ENCODE results near the gene SERPINI2. TPM values are rescaled to one million over a fixed set of nuclear protein-coding genes. Genes with fewer than 3 reads are reported as not detected.
"Not testable (repeated sequence)": the region's sequence is repeated elsewhere in the genome, so short reads cannot be mapped to it uniquely, and the experiment has no call there.

SERPINI2 gene
- total and polyA plus RNA-seq, 7 donors = 0.27 to 0.60 TPM; not detected in 5

DNA sequence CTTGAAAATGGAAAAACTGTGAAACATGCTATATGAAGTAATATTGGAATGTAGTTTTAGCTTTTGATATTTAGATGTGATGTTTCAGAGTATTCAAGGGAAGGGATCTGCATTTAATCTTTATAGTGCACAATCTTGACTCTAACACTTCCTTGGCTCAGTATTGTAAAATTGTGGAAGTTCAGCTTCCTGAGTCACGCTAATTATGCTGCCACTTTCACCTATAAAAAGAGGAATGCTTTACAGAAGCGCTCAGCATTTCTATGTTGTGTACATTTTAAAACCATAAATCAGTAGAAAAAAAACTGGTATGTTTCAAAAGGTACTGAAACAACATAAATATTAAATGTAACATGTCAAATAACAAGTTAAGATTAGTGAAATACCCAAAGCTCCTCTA is 32.6 kb downstream of the SERPINI2 start:
- no peaks in the 10 kb centered on the region for H3K9me3 ChIP-seq

GRCh38 chr3:167437428-167438139 is 36.3 kb downstream of the SERPINI2 start:
- no peaks in the 10 kb centered on the region for H3K36me3 ChIP-seq
- H3K4me3 ChIP-seq = no peak overlapping the region
- H3K27ac ChIP-seq = no peak overlapping the region
- no peaks in the 10 kb centered on the region for H3K27me3 ChIP-seq
- 65 to 86% methylated on average over 2 of the region's 2 CpGs for WGBS, 2 donors
- no peaks in the 10 kb centered on the region for H3K9me3 ChIP-seq
- TF ChIP-seq POLR2A (IDR thresholded peaks at IDR 0.05) (no peak), POLR2AphosphoS5 (IDR thresholded peaks at IDR 0.05) (no peak), CTCF (IDR thresholded peaks at IDR 0.05) (no peak), EP300 (IDR thresholded peaks at IDR 0.05) (no peak)
- intact Hi-C loops (cut with DNase I) = no loop called here
- DNase-seq = no peak
- no peaks in the 10 kb centered on the region for H3K4me1 ChIP-seq

More for the DNA sequence above, 32.6 kb downstream of the SERPINI2 start:
- 20 to 38% methylated on average over 2 of the region's 2 CpGs for WGBS, 2 donors
- intact Hi-C loops (cut with DNase I) = no loop called here
- Histone ChIP-seq H3K27ac (no peak overlapping the region), H3K27me3 (no peaks in the 10 kb centered on the region), H3K4me1 (no peaks in the 10 kb centered on the region), H3K36me3 (no peaks in the 10 kb centered on the region), H3K4me3 (no peak overlapping the region)
- DNase-seq = no peak
- no peak for TF ChIP-seq POLR2AphosphoS5 (IDR thresholded peaks at IDR 0.05)
- TF ChIP-seq EP300 (IDR thresholded peaks at IDR 0.05) = no peak
- no peak for TF ChIP-seq CTCF (IDR thresholded peaks at IDR 0.05)
- TF ChIP-seq POLR2A (IDR thresholded peaks at IDR 0.05) = no peak

GRCh38 chr3:167426962-167427361 is 46.9 kb downstream of the SERPINI2 start:
- 88 to 95% methylated on average over 3 of the region's 3 CpGs for WGBS, 2 donors
- H3K9me3 ChIP-seq = peaks cover 0 to 11% (median 4%) of the 10 kb centered on the region in 4 donors
- H3K36me3 ChIP-seq; H3K27me3 ChIP-seq; DNase-seq; H3K4me1 ChIP-seq; H3K27ac ChIP-seq; intact Hi-C loops (cut with DNase I); H3K4me3 ChIP-seq: not testable (repeated sequence)

DNA sequence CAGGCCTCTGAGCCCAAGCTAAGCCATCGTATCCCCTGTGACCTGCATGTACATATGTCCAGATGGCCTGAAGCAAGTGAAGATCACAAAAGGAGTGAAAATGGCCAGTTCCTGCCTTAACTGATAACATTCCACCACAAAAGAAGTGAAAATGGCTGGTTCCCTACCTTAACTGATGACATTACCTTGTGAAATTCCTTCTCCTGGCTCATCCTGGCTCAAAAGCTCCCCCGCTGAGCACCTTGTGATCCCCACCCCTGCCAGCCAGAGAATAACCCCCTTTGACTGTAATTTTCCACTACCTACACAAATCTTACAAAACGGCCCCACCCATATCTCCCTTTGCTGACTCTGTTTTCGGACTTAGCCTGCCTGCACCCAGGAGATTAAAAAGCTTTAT is 51.4 kb downstream of the SERPINI2 start:
- intact Hi-C loops (cut with DNase I); H3K27me3 ChIP-seq; H3K27ac ChIP-seq; H3K4me3 ChIP-seq; H3K36me3 ChIP-seq; H3K4me1 ChIP-seq; DNase-seq: not testable (repeated sequence)
- peaks cover 0 to 11% (median 3%) of the 10 kb centered on the region in 4 donors for H3K9me3 ChIP-seq
- 79 to 87% methylated on average over 4 of the region's 4 CpGs for WGBS, 2 donors

GRCh38 chr3:167409611-167410010 is 64.2 kb downstream of the SERPINI2 start:
- Histone ChIP-seq H3K27ac (no peak overlapping the region), H3K36me3 (no peaks in the 10 kb centered on the region), H3K27me3 (no peaks in the 10 kb centered on the region), H3K4me3 (no peak overlapping the region), H3K9me3 (no peaks in the 10 kb centered on the region), H3K4me1 (no peaks in the 10 kb centered on the region)
- intact Hi-C loops (cut with DNase I) = loop anchor here (10.0 kb wide), 1 partner anchor 275 kb away; no protein-coding TSS in a partner anchor
- TF ChIP-seq CTCF (IDR thresholded peaks at IDR 0.05) (no peak), POLR2A (IDR thresholded peaks at IDR 0.05) (no peak), POLR2AphosphoS5 (IDR thresholded peaks at IDR 0.05) (no peak), EP300 (IDR thresholded peaks at IDR 0.05) (no peak)
- WGBS, 2 donors = 69 to 80% methylated on average over 1 of the region's 1 CpG
- DNase-seq = no peak

Data from sigmoid colon (tissue), 7 donors.